Neural progenitor cell (in vitro differentiated cells): ENCODE results near the gene MEGF8. TPM values are rescaled to one million over a fixed set of nuclear protein-coding genes. Genes with fewer than 3 reads are reported as not detected.
A peak's percentile ranks its signal among the peaks of the same experiment; 100 is the strongest.

ENCODE experiments used
- DNase-seq: peaks from one replicate; pipeline ENCODE4 v3.0.0-alpha.2; 2016; ENCODE audit warnings: low spot score
- H2AFZ ChIP-seq: fragments of 200-600 bp; sonication (generic); replicated peaks from 2 replicates; pipeline ENCODE4 v1.6.1; 2016; ENCODE audit warnings: antibody characterized with exemption
- H3F3A ChIP-seq: fragments of 200-600 bp; sonication (generic); 2 replicates; pipeline ENCODE4 v1.6.1; 2016; ENCODE audit warnings: antibody characterized with exemption, low read depth
- H3K27ac ChIP-seq: fragments of 200-600 bp; sonication (generic); 2 replicates; pipeline ENCODE4 v1.5.1; 2016; ENCODE audit warnings: mild to moderate bottlenecking
- H3K27me3 ChIP-seq: fragments of 200-600 bp; sonication (generic); 2 replicates; pipeline ENCODE4 v1.6.1; 2016; ENCODE audit warnings: mild to moderate bottlenecking, moderate library complexity
- H3K36me3 ChIP-seq: fragments of 200-600 bp; sonication (generic); 2 replicates; pipeline ENCODE4 v1.5.1; 2016
- H3K4me1 ChIP-seq: fragments of 200-600 bp; sonication (generic); 2 replicates; pipeline ENCODE4 v1.6.1; 2016; ENCODE audit warnings: mixed run types
- H3K4me2 ChIP-seq: fragments of 200-600 bp; sonication (generic); 2 replicates; pipeline ENCODE4 v1.6.1; 2016
- H3K4me3 ChIP-seq: fragments of 200-600 bp; sonication (generic); 2 replicates; pipeline ENCODE4 v1.5.1; 2016
- H3K79me2 ChIP-seq: fragments of 200-600 bp; sonication (generic); 2 replicates; pipeline ENCODE4 v1.6.1; 2016; ENCODE audit warnings: low read depth
- H3K9ac ChIP-seq: fragments of 200-600 bp; sonication (generic); 2 replicates; pipeline ENCODE4 v1.6.1; 2016
- H3K9me3 ChIP-seq: fragments of 200-600 bp; sonication (generic); 2 replicates; pipeline ENCODE4 v1.5.1; 2016; ENCODE audit warnings: low read depth
- H4K20me1 ChIP-seq: fragments of 200-600 bp; sonication (generic); 2 replicates; pipeline ENCODE4 v1.6.1; 2016; ENCODE audit warnings: low read depth
- H3K27ac Mint-ChIP-seq: 3 replicates; pipeline ENCODE4 v1.8.0; 2021; ENCODE audit warnings: mixed read lengths
- H3K27me3 Mint-ChIP-seq: 2 replicates; pipeline ENCODE4 v1.8.0; 2022; ENCODE audit warnings: low read depth, mild to moderate bottlenecking, inconsistent platforms, moderate library complexity, mixed read lengths; ENCODE audit not compliant: insufficient read depth
- H3K36me3 Mint-ChIP-seq: 3 replicates; pipeline ENCODE4 v1.8.0; 2021; ENCODE audit warnings: mixed read lengths
- H3K4me1 Mint-ChIP-seq: 3 replicates; pipeline ENCODE4 v1.8.0; 2021; ENCODE audit warnings: mixed read lengths
- H3K4me3 Mint-ChIP-seq: 3 replicates; pipeline ENCODE4 v1.8.0; 2021; ENCODE audit warnings: mild to moderate bottlenecking, moderate library complexity, mixed read lengths
- H3K9me3 Mint-ChIP-seq: 3 replicates; pipeline ENCODE4 v1.8.0; 2020; ENCODE audit warnings: mixed read lengths
- EZH2 ChIP-seq: fragments of 200-600 bp; sonication (generic); IDR thresholded peaks from 2 replicates; pipeline ENCODE4 v1.6.1; 2017; ENCODE audit warnings: antibody characterized with exemption, mild to moderate bottlenecking, moderate library complexity
- EZH2phosphoT487 ChIP-seq: fragments of 200-600 bp; sonication (generic); IDR thresholded peaks from 2 replicates; pipeline ENCODE4 v1.6.1; 2017; ENCODE audit warnings: antibody characterized with exemption
- total RNA-seq: library from RNA; depleted of rRNA; stranded (reverse); fragments of >200 nt; gene quantifications from 2 replicates; pipeline ENCODE4 v1.2.3, GENCODE V29; 2015; ENCODE audit warnings: low replicate concordance
- TF ChIP-seq, protein P1 (sequence below): fragments of 200-600 bp; sonication (generic); IDR thresholded peaks from 2 replicates; pipeline ENCODE4 v1.5.1; 2017; ENCODE audit warnings: antibody characterized with exemption, mild to moderate bottlenecking

The MEGF8 gene
- total RNA-seq, 1 donor from 2014 or later, result 7.3 TPM

DNA sequence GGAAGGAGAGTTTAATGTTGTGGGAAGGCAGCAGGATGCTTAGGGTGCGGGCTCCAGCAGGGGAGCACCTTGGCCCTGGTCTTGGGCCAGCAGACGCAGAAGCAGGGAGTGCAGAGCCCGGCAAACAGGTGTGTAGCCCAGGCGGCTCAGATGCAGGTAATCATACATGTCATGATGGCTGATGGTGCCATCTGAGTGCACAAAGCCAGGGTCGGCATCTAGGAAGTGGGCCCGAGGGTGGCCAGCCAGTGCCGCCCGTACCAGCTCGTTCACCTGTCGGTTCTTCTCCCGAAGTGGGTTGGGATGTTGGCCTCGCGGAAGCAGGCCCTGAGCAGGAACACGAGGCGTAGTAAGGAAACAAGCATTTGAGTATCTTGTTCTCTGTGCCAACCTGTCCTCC is 28.4 kb upstream of the MEGF8 start:
- peaks cover 14% of the 10 kb centered on the region for H3K4me1 Mint-ChIP-seq
- H3K27ac Mint-ChIP-seq, result no peak overlapping the region
- Histone ChIP-seq H4K20me1 (peaks cover 29% of the 10 kb centered on the region), H3K4me3 (no peak overlapping the region), H3K27me3 (no peaks in the 10 kb centered on the region), H2AFZ (no peak overlapping the region), H3F3A (peaks cover 32% of the 10 kb centered on the region), H3K36me3 (no peaks in the 10 kb centered on the region), H3K4me1 (peaks cover 8% of the 10 kb centered on the region), H3K9ac (no peak overlapping the region), H3K4me2 (no peak overlapping the region), H3K27ac (no peak overlapping the region), H3K9me3 (no peaks in the 10 kb centered on the region), H3K79me2 (peaks cover 20% of the 10 kb centered on the region)
- peaks cover 10% of the 10 kb centered on the region for H3K27me3 Mint-ChIP-seq
- TF ChIP-seq, protein P1, sequence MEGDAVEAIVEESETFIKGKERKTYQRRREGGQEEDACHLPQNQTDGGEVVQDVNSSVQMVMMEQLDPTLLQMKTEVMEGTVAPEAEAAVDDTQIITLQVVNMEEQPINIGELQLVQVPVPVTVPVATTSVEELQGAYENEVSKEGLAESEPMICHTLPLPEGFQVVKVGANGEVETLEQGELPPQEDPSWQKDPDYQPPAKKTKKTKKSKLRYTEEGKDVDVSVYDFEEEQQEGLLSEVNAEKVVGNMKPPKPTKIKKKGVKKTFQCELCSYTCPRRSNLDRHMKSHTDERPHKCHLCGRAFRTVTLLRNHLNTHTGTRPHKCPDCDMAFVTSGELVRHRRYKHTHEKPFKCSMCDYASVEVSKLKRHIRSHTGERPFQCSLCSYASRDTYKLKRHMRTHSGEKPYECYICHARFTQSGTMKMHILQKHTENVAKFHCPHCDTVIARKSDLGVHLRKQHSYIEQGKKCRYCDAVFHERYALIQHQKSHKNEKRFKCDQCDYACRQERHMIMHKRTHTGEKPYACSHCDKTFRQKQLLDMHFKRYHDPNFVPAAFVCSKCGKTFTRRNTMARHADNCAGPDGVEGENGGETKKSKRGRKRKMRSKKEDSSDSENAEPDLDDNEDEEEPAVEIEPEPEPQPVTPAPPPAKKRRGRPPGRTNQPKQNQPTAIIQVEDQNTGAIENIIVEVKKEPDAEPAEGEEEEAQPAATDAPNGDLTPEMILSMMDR, result no peak
- no peak for TF ChIP-seq EZH2phosphoT487
- TF ChIP-seq EZH2, result no peak
- no peak for DNase-seq
- H3K4me3 Mint-ChIP-seq, result peak overlapping the region; percentile 6
- H3K9me3 Mint-ChIP-seq, result no peaks in the 10 kb centered on the region
- peaks cover 10% of the 10 kb centered on the region for H3K36me3 Mint-ChIP-seq

DNA sequence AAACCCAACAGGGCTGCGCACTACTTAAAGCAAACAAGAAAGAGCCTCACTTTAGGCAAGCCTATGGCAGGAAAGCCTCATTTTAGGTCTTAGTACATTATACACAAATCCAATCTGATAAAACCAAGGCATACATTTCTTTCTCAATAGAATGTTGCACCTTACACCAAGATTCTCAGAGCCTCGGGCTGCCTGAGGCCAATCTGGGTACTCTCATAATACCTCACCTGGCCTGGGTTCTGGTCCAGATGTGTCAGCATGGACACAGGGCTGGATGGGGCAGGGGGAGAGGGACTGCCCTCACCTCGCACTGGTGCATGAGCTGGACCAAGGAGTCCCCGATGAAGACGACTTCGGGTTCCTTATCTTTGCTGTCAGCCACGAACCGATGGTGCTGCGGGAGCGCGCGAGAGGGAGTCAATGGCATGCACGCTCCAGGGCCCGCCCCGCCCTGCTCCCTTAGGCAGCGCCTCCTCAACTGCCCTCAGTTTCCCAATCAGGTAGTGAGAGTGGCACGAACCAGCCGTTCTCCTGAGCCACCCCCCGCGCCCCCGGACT is 23.7 kb upstream of the MEGF8 start, which contains the start of gene PRR19:
PRR19 (plus strand) TSS at position 487 of the 558 bp plus-strand sequence. CDS start 7,453 bp downstream, outside the sequence.
- Histone ChIP-seq H3K4me3 (peak within 1 kb of the TSS; percentile 77), H3K9me3 (no peaks in the 10 kb centered on the region), H3K27ac (peak within 1 kb of the TSS; percentile 18), H4K20me1 (peaks cover 13% of the 10 kb centered on the region), H3K4me2 (peak within 1 kb of the TSS; percentile 91), H3K27me3 (no peaks in the 10 kb centered on the region), H3K79me2 (peaks cover 22% of the 10 kb centered on the region), H3F3A (peaks cover 26% of the 10 kb centered on the region), H3K9ac (peak within 1 kb of the TSS; percentile 52), H2AFZ (peak within 1 kb of the TSS; percentile 87), H3K36me3 (no peaks in the 10 kb centered on the region), H3K4me1 (peaks cover 14% of the 10 kb centered on the region)
- no peaks in the 10 kb centered on the region for H3K9me3 Mint-ChIP-seq
- peaks cover 11% of the 10 kb centered on the region for H3K27me3 Mint-ChIP-seq
- H3K36me3 Mint-ChIP-seq, result peaks cover 7% of the 10 kb centered on the region
- peak within 1 kb of the TSS; percentile 99 for H3K27ac Mint-ChIP-seq
- H3K4me1 Mint-ChIP-seq, result peaks cover 24% of the 10 kb centered on the region
- TF ChIP-seq EZH2, result no peak
- TF ChIP-seq, protein P1, result no peak
- no peak for TF ChIP-seq EZH2phosphoT487
- DNase-seq, result peak; percentile 58
- peak within 1 kb of the TSS; percentile 92 for H3K4me3 Mint-ChIP-seq

DNA sequence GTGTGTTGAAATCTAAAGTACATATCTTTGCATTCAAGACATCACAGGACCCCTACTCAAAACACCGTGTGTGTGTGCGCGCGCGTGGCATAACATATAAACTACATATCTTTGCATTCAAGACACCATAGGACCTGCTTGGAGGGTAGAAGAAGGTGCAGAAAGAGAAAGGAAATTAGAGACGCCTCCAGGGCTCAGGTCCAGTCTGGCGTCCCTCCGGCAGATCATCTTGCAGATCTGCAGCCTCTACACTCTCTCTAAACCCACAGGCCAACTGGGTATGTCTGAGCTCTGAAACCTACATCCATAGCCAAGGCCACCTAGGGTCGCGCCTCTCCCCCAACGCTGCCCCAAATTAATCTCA is 22.4 kb upstream of the MEGF8 start:
- Histone ChIP-seq H3K36me3 (no peaks in the 10 kb centered on the region), H3K4me3 (peak overlapping the region; percentile 77), H3K9me3 (no peaks in the 10 kb centered on the region), H3K27ac (no peak overlapping the region), H4K20me1 (peaks cover 13% of the 10 kb centered on the region), H3K4me1 (peaks cover 14% of the 10 kb centered on the region), H3K27me3 (no peaks in the 10 kb centered on the region), H2AFZ (peak overlapping the region; percentile 87), H3K79me2 (peaks cover 22% of the 10 kb centered on the region), H3F3A (peaks cover 21% of the 10 kb centered on the region), H3K4me2 (peak overlapping the region; percentile 91), H3K9ac (no peak overlapping the region)
- Mint-ChIP-seq H3K27ac (peak overlapping the region; percentile 99), H3K9me3 (no peaks in the 10 kb centered on the region), H3K4me3 (peak overlapping the region; percentile 92), H3K36me3 (peaks cover 9% of the 10 kb centered on the region), H3K4me1 (peaks cover 26% of the 10 kb centered on the region), H3K27me3 (peaks cover 10% of the 10 kb centered on the region)
- no peak for DNase-seq
- TF ChIP-seq, protein P1, result no peak
- TF ChIP-seq EZH2phosphoT487, result no peak
- TF ChIP-seq EZH2, result no peak
